SU-DHL-6 (cell line): ENCODE data around the gene AHRR.

Source experiments
- H2AFZ ChIP-seq: fragments of 200-600 bp; sonication (generic); 2 replicates; pipeline ENCODE4 v1.6.1; 2014; ENCODE audit warnings: low read depth, mild to moderate bottlenecking, moderate library complexity, mixed read lengths, antibody characterized with exemption, low read length; ENCODE audit not compliant: severe bottlenecking
- H3F3A ChIP-seq: fragments of 200-600 bp; shearing (Covaris generic); 2 replicates; pipeline ENCODE4 v1.6.0; 2016; ENCODE audit warnings: antibody characterized with exemption, mild to moderate bottlenecking; ENCODE audit not compliant: insufficient read depth
- H3K27ac ChIP-seq: fragments of 200-600 bp; sonication (generic); 2 replicates; pipeline ENCODE4 v1.5.1; 2016; ENCODE audit warnings: low read depth, mild to moderate bottlenecking, low read length, moderate library complexity, mixed read lengths
- H3K27me3 ChIP-seq: fragments of 200-600 bp; sonication (generic), shearing (Covaris generic); 2 replicates; pipeline ENCODE4 v1.6.0; 2014; ENCODE audit warnings: mild to moderate bottlenecking, low read length
- H3K36me3 ChIP-seq: fragments of 200-600 bp; sonication (generic); 2 replicates; pipeline ENCODE4 v1.6.1; 2014; ENCODE audit warnings: mild to moderate bottlenecking, low read length, mixed read lengths
- H3K4me2 ChIP-seq: fragments of 300-600, 200-600 bp; shearing (Covaris generic), sonication (generic); 2 replicates; pipeline ENCODE4 v1.6.0; 2014; ENCODE audit warnings: low read length, low read depth, mild to moderate bottlenecking; ENCODE audit not compliant: poor library complexity, severe bottlenecking
- H3K4me3 ChIP-seq: fragments of 200-600 bp; sonication (generic); 2 replicates; pipeline ENCODE4 v1.5.1; 2014; ENCODE audit warnings: antibody characterized with exemption, low read length, mild to moderate bottlenecking, mixed read lengths; ENCODE audit not compliant: insufficient read depth, poor library complexity, severe bottlenecking
- H3K79me2 ChIP-seq: fragments of 200-600 bp; sonication (generic); 2 replicates; pipeline ENCODE4 v1.6.1; 2014; ENCODE audit warnings: mild to moderate bottlenecking, low read length, moderate library complexity; ENCODE audit not compliant: insufficient read depth
- H3K9ac ChIP-seq: fragments of 200-600 bp; sonication (generic); 2 replicates; pipeline ENCODE4 v1.7.0; 2014; ENCODE audit warnings: mild to moderate bottlenecking, low read length
- H3K9me2 ChIP-seq: fragments of 200-600 bp; sonication (generic); replicated peaks from 2 replicates; pipeline ENCODE4 v1.6.1; 2014; ENCODE audit warnings: low read length; ENCODE audit not compliant: insufficient read depth
- H3K9me3 ChIP-seq: fragments of 200-600 bp; sonication (generic); 2 replicates; pipeline ENCODE4 v1.6.1; 2014; ENCODE audit warnings: low read length, mixed read lengths; ENCODE audit not compliant: insufficient read depth
- H4K20me1 ChIP-seq: fragments of 200-600 bp; sonication (generic); 2 replicates; pipeline ENCODE4 v1.6.1; 2014; ENCODE audit warnings: low read depth, mild to moderate bottlenecking, antibody characterized with exemption, low read length, moderate library complexity, mixed read lengths
- EZH2phosphoT487 ChIP-seq: fragments of 200-600 bp; sonication (generic), shearing (Covaris generic); conservative IDR thresholded peaks from 2 replicates; pipeline ENCODE4 v1.6.1; 2018; ENCODE audit warnings: mild to moderate bottlenecking, antibody characterized with exemption, low read length, moderate library complexity, mixed read lengths
- TF ChIP-seq, protein P1 (sequence below): fragments of 200-600 bp; sonication (generic); IDR thresholded peaks from one replicate; pipeline ENCODE4 v1.5.1; 2017; ENCODE audit warnings: antibody characterized with exemption, mild to moderate bottlenecking, low read length, moderate library complexity; ENCODE audit not compliant: insufficient read depth, poor library complexity, severe bottlenecking

The AHRR gene

GRCh38 chr5:360257-361027 lies 38.9 kb downstream of the AHRR start:
- Histone ChIP-seq H3K79me2 (no peaks in the 10 kb centered on the region), H4K20me1 (no peaks in the 10 kb centered on the region), H2AFZ (no peak overlapping the region), H3K9me3 (no peaks in the 10 kb centered on the region), H3K9me2 (no peaks in the 10 kb centered on the region), H3K4me2 (no peak overlapping the region), H3F3A (no peaks in the 10 kb centered on the region), H3K27ac (no peak overlapping the region), H3K4me3 (no peak overlapping the region), H3K9ac (no peak overlapping the region), H3K27me3 (no peaks in the 10 kb centered on the region), H3K36me3 (no peaks in the 10 kb centered on the region)
- TF ChIP-seq, protein P1, sequence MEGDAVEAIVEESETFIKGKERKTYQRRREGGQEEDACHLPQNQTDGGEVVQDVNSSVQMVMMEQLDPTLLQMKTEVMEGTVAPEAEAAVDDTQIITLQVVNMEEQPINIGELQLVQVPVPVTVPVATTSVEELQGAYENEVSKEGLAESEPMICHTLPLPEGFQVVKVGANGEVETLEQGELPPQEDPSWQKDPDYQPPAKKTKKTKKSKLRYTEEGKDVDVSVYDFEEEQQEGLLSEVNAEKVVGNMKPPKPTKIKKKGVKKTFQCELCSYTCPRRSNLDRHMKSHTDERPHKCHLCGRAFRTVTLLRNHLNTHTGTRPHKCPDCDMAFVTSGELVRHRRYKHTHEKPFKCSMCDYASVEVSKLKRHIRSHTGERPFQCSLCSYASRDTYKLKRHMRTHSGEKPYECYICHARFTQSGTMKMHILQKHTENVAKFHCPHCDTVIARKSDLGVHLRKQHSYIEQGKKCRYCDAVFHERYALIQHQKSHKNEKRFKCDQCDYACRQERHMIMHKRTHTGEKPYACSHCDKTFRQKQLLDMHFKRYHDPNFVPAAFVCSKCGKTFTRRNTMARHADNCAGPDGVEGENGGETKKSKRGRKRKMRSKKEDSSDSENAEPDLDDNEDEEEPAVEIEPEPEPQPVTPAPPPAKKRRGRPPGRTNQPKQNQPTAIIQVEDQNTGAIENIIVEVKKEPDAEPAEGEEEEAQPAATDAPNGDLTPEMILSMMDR = no peak
- TF ChIP-seq EZH2phosphoT487 = no peak

- no peaks in the 10 kb centered on the region for H3K9me2 ChIP-seq
- no peak overlapping the region for H2AFZ ChIP-seq
- H3K9me3 ChIP-seq = no peaks in the 10 kb centered on the region
- no peak overlapping the region for H3K27ac ChIP-seq
- no peaks in the 10 kb centered on the region for H3K27me3 ChIP-seq
- no peak overlapping the region for H3K9ac ChIP-seq
- H3K36me3 ChIP-seq = no peaks in the 10 kb centered on the region
- H3F3A ChIP-seq = no peaks in the 10 kb centered on the region
- H3K4me3 ChIP-seq = no peak overlapping the region
- no peak overlapping the region for H3K4me2 ChIP-seq
- no peaks in the 10 kb centered on the region for H3K79me2 ChIP-seq
- TF ChIP-seq, protein P1 = no peak
- TF ChIP-seq EZH2phosphoT487 = no peak
- no peaks in the 10 kb centered on the region for H4K20me1 ChIP-seq
Observed at GRCh38 chr5:362189-362588, 40.7 kb downstream of the AHRR start.

DNA sequence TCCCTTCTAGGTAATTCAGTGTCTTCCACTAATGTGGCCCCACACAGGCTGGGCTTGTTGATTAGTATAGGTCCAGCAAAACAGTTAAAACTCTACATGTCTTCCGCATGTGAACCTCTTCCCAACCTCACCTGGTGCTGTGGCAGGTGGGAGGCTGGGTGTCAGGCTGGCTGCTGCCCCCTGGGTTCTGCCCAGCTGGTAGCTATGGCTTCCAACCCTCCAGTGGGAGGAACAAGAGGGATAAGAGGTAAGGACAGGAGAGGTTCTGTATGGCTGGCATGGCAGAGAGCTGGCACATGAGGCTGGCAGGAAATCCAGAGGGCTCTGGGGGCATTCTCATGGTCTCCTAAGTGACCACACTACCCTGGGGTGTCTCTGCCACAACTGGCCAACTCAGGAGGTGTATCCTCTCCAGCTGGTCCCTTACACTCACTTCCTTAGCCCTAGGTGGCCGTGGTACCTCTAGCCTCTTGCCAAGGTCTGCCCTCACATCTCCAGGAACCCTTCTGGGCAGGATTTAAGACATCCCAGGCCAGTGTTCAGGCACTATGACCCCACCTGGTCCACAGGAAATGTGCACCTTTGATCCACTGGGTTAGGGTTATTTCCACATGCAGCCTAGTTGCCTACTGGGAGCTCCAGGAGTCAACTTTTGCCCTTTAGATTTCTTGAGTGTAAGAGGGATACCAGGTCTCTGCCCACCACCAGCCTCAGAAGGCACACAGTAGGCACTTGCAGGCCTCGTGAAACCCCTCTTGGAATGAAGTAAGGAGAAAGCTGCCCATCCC lies 41.7 kb downstream of the AHRR start:
- Histone ChIP-seq H3K79me2 (no peaks in the 10 kb centered on the region), H3F3A (no peaks in the 10 kb centered on the region), H3K9me2 (no peaks in the 10 kb centered on the region), H3K9me3 (no peaks in the 10 kb centered on the region), H3K27me3 (no peaks in the 10 kb centered on the region), H3K27ac (no peak overlapping the region), H3K4me3 (no peak overlapping the region), H2AFZ (no peak overlapping the region), H3K36me3 (no peaks in the 10 kb centered on the region), H3K9ac (no peak overlapping the region), H4K20me1 (no peaks in the 10 kb centered on the region), H3K4me2 (no peak overlapping the region)
- TF ChIP-seq, protein P1 = no peak
- TF ChIP-seq EZH2phosphoT487 = no peak
